Lower leg skin (tissue), 3 donors: ENCODE measurements around the gene CZIB.

Experiments
- POLR2A ChIP-seq, 2 donors: fragments of 450-650 bp; IDR thresholded peaks; one replicate each; pipeline ENCODE4 v1.6.1; 2016 to 2017; ENCODE audit warnings: antibody characterized with exemption in 2 of 2, mild to moderate bottlenecking in 1 of 2, moderate library complexity in 1 of 2
- TF ChIP-seq, protein P1 (sequence below), 3 donors: fragments of 450-650 bp; IDR thresholded peaks; one replicate each; pipeline ENCODE4 v1.5.1; 2016; ENCODE audit warnings: antibody characterized with exemption in 3 of 3, mild to moderate bottlenecking in 3 of 3, moderate library complexity in 2 of 3

DNA sequence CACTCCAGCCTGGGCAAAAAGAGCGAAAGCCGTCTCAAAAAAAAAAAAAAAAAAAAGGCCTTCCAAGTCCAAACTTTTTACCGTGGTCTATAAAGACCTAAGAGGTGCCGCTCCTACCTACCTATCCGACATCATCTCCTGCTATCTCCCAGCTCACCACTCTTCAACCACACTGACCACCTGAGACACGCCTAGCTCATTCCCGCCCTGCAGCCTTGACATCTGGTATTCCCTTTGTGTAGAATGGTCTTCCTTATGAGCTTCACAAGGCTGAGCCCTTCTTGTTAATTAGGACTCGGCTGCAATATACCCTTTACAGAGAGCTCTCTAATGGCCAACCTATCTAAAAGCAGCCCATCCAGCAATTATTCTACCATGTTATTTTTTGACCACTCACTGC lies 17.2 kb upstream of the CZIB start:
- no peak for TF ChIP-seq POLR2A (IDR thresholded peaks at IDR 0.05)
- TF ChIP-seq, protein P1, sequence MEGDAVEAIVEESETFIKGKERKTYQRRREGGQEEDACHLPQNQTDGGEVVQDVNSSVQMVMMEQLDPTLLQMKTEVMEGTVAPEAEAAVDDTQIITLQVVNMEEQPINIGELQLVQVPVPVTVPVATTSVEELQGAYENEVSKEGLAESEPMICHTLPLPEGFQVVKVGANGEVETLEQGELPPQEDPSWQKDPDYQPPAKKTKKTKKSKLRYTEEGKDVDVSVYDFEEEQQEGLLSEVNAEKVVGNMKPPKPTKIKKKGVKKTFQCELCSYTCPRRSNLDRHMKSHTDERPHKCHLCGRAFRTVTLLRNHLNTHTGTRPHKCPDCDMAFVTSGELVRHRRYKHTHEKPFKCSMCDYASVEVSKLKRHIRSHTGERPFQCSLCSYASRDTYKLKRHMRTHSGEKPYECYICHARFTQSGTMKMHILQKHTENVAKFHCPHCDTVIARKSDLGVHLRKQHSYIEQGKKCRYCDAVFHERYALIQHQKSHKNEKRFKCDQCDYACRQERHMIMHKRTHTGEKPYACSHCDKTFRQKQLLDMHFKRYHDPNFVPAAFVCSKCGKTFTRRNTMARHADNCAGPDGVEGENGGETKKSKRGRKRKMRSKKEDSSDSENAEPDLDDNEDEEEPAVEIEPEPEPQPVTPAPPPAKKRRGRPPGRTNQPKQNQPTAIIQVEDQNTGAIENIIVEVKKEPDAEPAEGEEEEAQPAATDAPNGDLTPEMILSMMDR (IDR thresholded peaks at IDR 0.05), result no peak
